GM12892 (cell line): ENCODE measurements around the gene TIMM22. TPM values are rescaled to one million over a fixed set of nuclear protein-coding genes. Genes with fewer than 3 reads are reported as not detected.
A peak's percentile ranks its signal among the peaks of the same experiment; 100 is the strongest.
"Not testable (repeated sequence)": the region's sequence is repeated elsewhere in the genome, so short reads cannot be mapped to it uniquely, and the experiment has no call there.

Source experiments
- DNase-seq: peaks from one replicate; pipeline ENCODE4 v3.0.0; 2011; ENCODE audit not compliant: insufficient read length
- FAIRE-seq: peaks from 2 replicates; lab custom pipeline; 2011; peaks lifted over from hg19 to GRCh38; lab: Jason Lieb, UNC
- POLR2A ChIP-seq: IDR thresholded peaks from 2 replicates; pipeline ENCODE4 v1.6.1; 2011; ENCODE audit warnings: low read depth, low read length, control low read depth
- POLR2AphosphoS5 ChIP-seq: IDR thresholded peaks from 2 replicates; pipeline ENCODE4 v1.6.1; 2011; ENCODE audit warnings: low read depth, low read length, control low read depth
- TAF1 ChIP-seq: IDR thresholded peaks from 2 replicates; pipeline ENCODE4 v1.6.1; 2011; ENCODE audit warnings: low read depth, mild to moderate bottlenecking, control low read depth, low read length, borderline replicate concordance
- polyA plus RNA-seq: library from polyadenylated mRNA; unstranded; fragments of >200 nt; gene quantifications from one replicate; pipeline ENCODE4 v1.2.1, GENCODE V29; 2012; ENCODE audit warnings: missing spikeins, inconsistent platforms; ENCODE audit not compliant: missing spikeins

The TIMM22 gene
- 7.4 TPM for polyA plus RNA-seq

GRCh38 chr17:996554-997344 is at the start of gene TIMM22:
Gene TIMM22 (plus strand): TSS chr17:997129. CDS start chr17:997143, 14 bp downstream.
- DNase-seq (peak; percentile 95), FAIRE-seq (peak; percentile 98)
- TF ChIP-seq TAF1 (peak; percentile 99), POLR2A (peak; percentile 91), POLR2AphosphoS5 (peak; percentile 76; the same call in 1 of the 2 replicates)

- no peak for FAIRE-seq
- TF ChIP-seq POLR2AphosphoS5, result no peak
- TF ChIP-seq POLR2A, result no peak
- TF ChIP-seq TAF1, result no peak
- DNase-seq, result no peak
These were observed 48.6 kb upstream of the TIMM22 start for GRCh38 chr17:948284-948852.

GRCh38 chr17:949623-950303 is 47.2 kb upstream of the TIMM22 start:
- DNase-seq (no peak), FAIRE-seq (no peak)
- TF ChIP-seq POLR2AphosphoS5 (no peak), TAF1 (no peak), POLR2A (no peak)

GRCh38 chr17:951325-952132 is 45.4 kb upstream of the TIMM22 start:
- DNase-seq (no peak), FAIRE-seq (no peak)
- TF ChIP-seq POLR2AphosphoS5 (no peak), TAF1 (no peak), POLR2A (no peak)

GRCh38 chr17:952592-952991 is 44.3 kb upstream of the TIMM22 start:
- FAIRE-seq, DNase-seq: not testable (repeated sequence)

- no peak for FAIRE-seq
- TF ChIP-seq POLR2A, result no peak
- TF ChIP-seq POLR2AphosphoS5, result no peak
- TF ChIP-seq TAF1, result no peak
- no peak for DNase-seq
These were observed 43.2 kb upstream of the TIMM22 start for GRCh38 chr17:953767-954166.

GRCh38 chr17:954431-955164 is 42.3 kb upstream of the TIMM22 start:
- FAIRE-seq, result no peak
- DNase-seq, result no peak

GRCh38 chr17:956905-957304 is 40.0 kb upstream of the TIMM22 start:
- DNase-seq (no peak), FAIRE-seq (no peak)
- TF ChIP-seq POLR2AphosphoS5 (no peak), TAF1 (no peak), POLR2A (no peak)

More at GRCh38 chr17:954431-955164, 42.3 kb upstream of the TIMM22 start:
- TF ChIP-seq POLR2AphosphoS5 (no peak), POLR2A (no peak), TAF1 (no peak)

GRCh38 chr17:957856-958421 is 39.0 kb upstream of the TIMM22 start:
- DNase-seq (no peak), FAIRE-seq (no peak)

More at GRCh38 chr17:957856-958421, 39.0 kb upstream of the TIMM22 start:
- TF ChIP-seq TAF1, result no peak
- no peak for TF ChIP-seq POLR2A
- TF ChIP-seq POLR2AphosphoS5, result no peak
